NCI-H748 treated with DMSO at 0.1 percent for 48 hours (cell line): ENCODE data around the gene NDUFB10.
"Not testable (repeated sequence)": the region's sequence is repeated elsewhere in the genome, so short reads cannot be mapped to it uniquely, and the experiment has no call there.

Experiments
- DNase-seq: peaks from one replicate; lab custom pipeline; 2025; lab: John Stamatoyannopoulos, UW

Gene NDUFB10

DNA sequence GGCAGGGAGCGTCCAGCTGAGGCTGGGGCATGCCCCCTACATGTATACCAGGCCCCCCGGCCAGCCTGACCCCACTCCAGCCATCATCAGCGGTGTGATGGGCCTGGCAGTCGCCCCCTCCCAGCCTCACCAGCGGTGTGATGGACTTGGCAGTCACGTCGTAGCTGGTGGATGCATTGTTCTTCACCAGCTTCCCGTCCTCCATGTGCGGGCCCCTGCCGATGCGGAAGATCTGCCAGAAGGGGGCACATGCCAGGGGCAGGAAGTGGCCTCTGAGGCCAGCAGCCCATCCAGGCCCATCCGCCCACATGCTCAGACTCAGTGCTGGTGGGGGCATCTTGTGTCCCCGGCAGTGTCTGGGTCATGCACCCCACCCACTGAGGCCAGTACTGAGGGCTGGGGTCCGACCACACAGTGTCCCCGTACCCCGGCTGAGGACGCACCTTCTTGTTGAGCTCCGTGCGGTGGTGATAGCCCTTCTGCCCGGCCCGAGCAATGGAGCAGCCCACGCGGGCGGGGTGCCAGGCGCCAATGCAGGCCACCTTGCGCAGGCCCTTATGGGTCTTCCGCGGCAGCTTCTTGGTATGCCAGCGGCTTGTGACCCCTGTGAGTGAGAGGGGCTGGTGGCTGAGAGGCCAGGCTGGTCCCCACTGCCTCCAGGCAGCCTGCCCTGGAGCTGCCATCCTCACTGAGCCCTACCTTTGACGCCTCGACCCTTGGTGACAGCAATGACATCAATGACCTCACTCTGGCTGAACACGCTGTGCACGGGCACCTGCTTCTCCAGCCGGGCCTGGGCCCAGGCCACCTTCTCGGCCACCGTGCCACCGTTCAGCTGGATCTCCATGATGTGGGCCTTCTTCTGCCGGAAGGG is 12.6 kb upstream of the NDUFB10 start:
- DNase-seq, result no peak

DNA sequence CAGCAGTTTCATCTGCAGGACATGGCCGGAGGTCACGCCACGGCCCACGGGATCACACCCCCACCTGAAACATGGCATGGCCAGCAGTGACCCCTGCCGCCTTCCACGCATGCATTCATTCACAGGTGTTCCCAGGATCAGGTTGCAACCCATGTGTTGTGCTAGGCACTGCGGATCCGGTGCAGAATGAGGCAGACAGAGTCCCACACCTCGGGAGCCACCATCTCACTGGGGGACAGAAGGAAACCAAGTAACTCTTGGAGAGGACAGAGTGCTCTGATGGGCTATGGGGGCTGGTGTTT is 12.0 kb upstream of the NDUFB10 start:
- DNase-seq, result no peak

DNA sequence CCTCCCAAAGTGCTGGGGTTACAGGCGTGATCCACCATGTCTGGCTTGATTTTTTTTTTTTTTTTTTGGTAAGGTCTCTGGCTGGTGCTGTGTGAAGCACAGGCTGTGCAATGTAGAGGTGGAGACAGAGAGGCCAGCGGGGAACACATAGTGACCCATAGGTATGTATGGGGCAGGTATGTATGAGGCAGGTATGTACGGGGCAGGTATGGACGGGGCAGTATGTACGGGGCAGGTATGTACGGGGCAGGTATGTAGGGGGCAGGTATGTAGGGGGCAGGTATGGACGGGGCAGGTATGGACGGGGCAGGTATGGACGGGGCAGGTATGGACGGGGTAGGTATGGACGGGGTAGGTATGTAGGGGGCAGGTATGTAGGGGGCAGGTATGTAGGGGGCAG is 9.8 kb upstream of the NDUFB10 start:
- no peak for DNase-seq

DNA sequence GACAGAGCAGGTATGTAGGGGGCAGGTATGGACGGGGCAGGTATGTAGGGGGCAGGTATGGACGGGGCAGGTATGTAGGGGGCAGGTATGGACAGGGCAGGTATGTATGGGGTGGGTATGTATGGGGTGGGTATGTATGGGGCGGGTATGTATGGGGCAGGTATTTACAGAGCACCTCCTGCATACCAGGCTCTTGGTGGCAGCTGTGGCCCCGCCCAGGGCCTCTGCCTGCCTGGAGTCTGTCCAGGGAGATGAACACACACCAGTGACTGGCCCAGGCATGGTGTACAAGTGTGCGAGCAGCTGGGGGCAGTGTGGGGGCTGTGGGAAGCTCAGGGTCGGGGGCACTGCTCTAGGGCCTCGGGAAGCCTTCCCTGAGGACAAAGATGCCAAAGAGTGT is 9.3 kb upstream of the NDUFB10 start:
- DNase-seq, result no peak

DNA sequence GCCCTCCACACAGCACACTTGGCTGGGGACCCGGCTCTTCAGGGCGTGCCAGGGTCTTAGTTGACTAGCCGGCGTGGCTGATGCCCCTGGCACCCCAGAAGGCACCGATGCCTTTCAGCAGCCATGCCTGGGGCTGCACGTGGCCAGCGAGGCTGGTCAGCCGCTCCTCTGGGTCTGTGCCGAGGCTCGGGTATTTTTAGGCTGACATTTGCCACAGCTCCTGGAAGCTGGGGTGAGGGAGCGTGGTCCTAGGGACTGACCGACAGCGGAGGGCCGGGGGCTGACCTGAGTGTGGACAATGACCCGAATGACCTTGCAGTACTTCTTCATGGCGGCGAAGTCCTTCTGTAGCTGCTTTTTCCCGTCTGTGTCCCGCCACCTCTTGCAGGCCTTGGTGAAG is 8.8 kb upstream of the NDUFB10 start:
- DNase-seq, result no peak

DNA sequence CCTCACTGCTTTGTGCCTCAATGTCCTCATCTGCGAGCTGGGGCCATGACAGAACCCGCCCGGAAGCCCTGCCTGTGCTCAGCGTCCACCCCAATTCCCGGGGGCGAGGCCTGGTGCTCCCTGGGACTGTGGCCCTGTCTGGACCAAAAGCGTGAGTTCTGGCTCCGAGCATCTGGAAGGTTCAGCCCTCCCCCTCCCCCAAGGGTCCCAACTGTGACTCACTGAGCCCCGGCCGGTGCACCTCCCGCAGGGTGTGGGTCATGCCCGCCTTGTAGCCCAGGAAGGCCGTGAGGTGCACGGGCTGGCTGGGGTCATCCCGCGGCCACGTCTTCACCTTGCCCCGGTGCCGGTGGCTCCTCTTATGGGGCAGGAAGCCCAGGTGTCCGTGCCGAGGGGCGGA is 5.6 kb upstream of the NDUFB10 start:
- no peak for DNase-seq

DNA sequence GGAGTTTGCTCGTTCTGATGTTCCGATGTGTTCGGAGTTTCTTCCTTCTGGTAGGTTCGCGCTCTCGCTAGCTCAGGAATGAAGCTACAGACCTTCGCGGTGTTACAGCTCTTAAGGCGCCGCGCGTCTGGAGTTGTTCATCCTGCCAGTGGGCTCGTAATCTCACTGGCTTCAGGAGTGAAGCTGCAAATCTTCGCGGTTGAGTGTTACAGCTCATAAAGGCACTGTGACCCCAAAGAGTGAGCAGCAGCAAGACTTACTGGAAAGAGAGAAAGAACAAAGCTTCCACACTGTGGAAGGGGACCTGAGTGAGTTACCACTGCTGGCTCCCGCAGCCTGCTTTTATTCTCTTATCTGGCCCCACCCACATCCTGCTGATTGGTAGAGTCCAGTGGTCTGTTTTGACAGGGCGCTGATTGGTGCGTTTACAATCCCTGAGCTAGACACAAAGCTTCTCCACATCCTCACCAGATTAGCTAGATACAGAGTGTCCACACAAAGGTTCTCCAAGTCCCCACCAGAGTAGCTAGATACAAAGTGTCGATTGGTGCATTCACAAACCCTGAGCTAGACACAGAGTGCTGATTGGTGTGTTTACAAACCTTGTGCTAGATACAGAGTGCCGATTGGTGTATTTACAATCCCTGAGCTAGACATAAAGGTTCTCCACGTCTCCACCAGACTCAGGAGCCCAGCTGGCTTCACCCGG is 1.8 kb upstream of the NDUFB10 start:
- not testable (repeated sequence) for DNase-seq

DNA sequence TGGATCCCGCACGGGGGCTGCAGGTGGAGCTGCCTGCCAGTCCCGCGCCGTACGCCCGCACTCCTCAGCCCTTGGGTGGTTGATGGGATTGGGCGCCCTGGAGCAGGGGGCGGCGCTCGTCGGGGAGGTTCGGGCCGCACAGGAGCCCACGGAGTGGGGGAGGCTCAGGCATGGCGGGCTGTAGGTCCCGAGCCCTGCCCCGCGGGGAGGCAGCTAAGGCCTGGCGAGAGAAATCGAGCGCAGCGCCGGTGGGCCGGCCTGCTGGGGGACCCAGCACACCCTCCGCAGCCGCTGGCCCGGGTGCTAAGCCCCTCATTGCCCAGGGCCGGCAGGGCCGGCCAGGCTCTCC is 1.2 kb upstream of the NDUFB10 start:
- not testable (repeated sequence) for DNase-seq

DNA sequence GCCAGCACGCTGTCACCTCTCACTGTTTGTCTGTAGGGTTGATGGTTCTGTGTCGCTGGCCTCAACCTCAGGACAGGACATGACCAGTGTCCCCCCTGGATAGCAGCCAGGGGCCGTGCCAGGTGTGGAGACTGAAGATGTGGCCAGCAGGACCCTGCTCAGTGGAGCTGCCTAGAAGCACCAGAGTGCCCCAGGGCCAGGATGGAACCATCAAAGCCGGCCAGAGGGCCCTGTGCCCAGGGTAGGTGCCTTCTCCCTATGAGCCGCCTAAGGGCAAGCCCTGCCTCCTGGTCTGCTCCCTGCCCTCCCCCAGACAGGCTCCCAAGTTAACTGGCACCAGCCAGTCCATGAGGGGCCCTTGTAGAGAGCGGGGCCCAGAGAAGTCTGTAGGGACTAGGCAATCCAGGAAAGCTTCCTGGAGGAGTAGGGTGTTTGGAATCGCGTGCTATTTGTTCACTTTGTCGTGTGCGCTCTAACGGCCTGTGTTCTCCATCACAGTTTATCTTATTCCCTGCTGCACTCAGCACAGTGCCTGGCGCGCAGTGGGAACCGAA is 546 bp upstream of the NDUFB10 start:
- no peak for DNase-seq

GRCh38 chr16:1960665-1961630 is 1.6 kb downstream of the NDUFB10 start:
- DNase-seq, result no peak

GRCh38 chr16:1961651-1962067 is 2.3 kb downstream of the NDUFB10 start:
- DNase-seq, result no peak

- DNase-seq, result not testable (repeated sequence)
Measured at GRCh38 chr16:1962161-1963153, 3.1 kb downstream of the NDUFB10 start.

DNA sequence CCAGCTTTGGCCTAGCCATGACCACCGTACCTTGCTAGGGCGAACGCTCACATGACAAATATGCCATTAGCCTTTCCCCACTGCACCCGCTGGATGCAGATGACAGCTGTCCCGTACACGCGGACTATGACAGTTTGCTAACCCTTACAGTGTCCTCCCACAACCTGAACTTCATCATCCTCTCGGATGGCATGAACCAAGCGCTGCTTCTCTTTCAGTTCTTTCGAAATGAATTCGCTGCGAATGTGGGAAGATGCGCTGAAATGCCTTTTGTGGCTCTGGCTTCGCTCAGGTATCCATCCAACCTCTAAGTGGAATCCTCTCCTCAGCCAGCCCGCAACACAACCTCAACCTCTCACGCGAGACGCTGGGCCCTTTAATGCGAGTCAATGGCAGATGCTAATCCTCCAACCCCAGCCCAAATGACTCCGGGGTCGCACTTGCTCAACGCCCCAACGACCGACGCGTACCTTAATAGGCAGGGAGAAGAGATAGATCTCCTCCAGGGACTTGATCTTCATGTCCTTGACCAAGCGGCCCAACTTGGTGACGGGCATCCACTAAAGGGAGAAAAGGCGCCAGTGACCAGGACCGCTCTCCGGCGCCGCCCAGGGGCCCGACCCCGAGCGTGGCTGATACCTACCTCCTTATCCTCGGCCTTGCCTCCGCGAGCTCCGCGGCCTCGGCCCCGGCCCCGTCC is 4.6 kb downstream of the NDUFB10 start:
- no peak for DNase-seq

DNA sequence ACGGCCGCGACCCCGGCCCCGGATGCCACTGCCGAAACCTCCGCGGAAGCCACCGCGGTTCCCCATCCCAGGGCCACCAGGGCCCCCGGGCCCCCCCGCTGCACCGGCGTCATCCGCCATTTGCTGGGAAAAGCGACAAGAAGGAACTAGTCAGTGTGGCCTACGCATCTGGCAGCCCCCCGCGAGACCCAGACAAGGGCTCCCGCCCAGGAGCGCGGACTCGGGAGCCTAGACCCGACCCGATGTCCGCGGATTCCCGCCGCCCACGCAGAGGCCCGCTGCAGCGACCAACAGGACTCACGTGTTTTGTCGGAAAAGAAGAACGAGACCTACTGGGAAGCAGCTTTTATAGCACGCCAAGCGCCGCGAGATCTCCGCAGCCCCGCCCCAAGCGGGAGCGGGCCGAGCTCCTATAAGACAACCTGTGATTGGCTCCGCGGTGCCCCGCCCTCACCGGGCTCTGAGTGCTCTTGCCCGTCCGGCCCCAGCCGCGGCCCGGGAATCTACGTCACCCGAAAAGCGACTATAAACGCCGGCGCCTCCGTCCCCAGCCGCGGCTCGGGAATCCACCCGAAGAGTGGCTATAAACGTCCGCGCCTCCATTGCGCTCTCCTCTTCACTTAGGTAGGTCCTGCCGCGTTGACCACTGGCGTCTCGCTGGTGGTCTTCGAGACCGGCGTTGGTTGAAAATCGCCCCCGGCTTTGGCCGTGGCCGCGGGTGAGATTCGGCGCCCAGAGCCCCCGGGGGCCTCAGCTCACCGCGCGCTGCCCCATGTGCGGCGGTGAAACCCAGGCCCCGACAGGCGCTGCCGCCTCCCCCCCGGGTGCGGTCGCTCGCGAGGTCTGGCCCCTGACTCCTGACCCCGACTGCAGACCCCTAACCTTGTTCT is 5.4 kb downstream of the NDUFB10 start, which contains the start of gene RPS2:
RPS2 (minus strand) TSS at position 321 of the 890 bp plus-strand sequence; CDS start at position 120, 201 bp downstream.
- DNase-seq, result peak; percentile 84

DNA sequence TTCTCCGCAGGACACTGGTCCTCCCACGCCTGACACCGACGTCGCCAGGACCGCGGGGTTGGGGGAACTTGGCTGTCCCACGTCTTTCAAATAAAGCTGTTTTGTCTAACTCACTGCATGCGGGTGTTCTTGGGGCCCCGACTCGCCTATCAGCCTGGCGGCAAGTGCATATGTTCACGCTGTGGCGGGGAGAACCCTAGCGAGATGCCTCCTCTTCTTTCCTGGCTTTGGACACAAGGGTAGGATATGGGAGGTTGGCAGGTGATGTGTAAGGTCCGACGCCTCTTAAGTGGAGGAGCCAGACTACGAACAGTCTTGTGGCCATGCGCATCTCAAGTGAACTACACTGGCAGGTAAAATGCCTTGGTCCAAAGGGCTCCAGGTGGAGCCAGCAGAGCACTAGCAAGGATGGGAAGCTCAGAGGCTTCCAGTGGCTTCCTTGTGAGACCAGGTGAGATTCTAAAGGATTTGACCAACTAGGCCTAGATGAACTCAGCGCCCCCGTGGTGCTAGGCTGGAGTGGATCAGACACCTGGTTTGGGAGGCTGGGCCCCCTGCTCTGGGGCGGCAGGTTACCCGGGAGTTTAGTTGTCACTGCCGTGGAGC is 6.2 kb downstream of the NDUFB10 start:
- no peak for DNase-seq

DNA sequence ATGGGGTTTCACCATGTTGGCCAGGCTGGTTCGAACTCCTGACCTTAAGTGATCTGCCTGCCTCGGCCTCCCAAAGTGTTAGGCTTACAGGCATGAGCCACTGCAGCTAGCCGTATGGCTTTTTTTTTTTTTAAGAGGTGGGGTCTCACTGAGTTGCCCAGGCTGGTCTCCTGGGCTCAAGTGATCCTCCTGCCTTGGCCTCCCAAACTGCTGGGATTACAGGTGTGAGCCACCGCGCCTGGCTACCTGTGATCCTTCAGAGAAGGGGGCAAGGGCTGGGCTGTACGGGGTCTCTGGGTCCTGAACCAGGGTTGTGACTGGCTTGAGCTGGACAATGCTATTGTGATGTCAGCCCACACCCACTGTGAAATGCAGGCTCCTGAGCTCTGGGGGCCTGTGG is 7.1 kb downstream of the NDUFB10 start, which contains the start of gene RNF151:
RNF151 (plus strand) TSS at position 397 of the 400 bp plus-strand sequence. CDS start 26 bp downstream, outside the sequence.
- no peak for DNase-seq

- DNase-seq, result no peak
Measured at GRCh38 chr16:1968146-1968953, 9.0 kb downstream of the NDUFB10 start.
